IMR-90 (cell line): ENCODE results near the gene SEPSECS.

Experiments used
- BHLHE40 ChIP-seq: fragments of 150-350 bp; IDR thresholded peaks from 2 replicates; pipeline ENCODE4 v1.6.1; 2016; ENCODE audit warnings: mild to moderate bottlenecking, low read depth, low read length
- CHD1 ChIP-seq: IDR thresholded peaks from 2 replicates; pipeline ENCODE4 v1.6.1; 2012; ENCODE audit warnings: low read depth, low read length, improper control_type of control experiment
- POLR2A ChIP-seq: IDR thresholded peaks from 2 replicates; pipeline ENCODE4 v1.6.1; 2012; ENCODE audit warnings: mild to moderate bottlenecking, low read depth, low read length
- RAD21 ChIP-seq: IDR thresholded peaks from 2 replicates; pipeline ENCODE4 v1.6.1; 2012; ENCODE audit warnings: low read length, improper control_type of control experiment
- RFX5 ChIP-seq: IDR thresholded peaks from 2 replicates; pipeline ENCODE4 v1.8.0; 2012; ENCODE audit warnings: low read depth, mild to moderate bottlenecking, low read length, moderate library complexity
- SMC3 ChIP-seq: fragments of 150-350 bp; IDR thresholded peaks from 2 replicates; pipeline ENCODE4 v1.6.1; 2016; ENCODE audit warnings: low read depth, mild to moderate bottlenecking, antibody characterized with exemption, low read length, moderate library complexity
- TF ChIP-seq, protein P1 (sequence below): conservative IDR thresholded peaks from 2 replicates; pipeline ENCODE4 v1.5.1; 2012; ENCODE audit warnings: mild to moderate bottlenecking, low read depth, low read length, improper control_type of control experiment
- TF ChIP-seq, protein P2 (sequence below): fragments of 150-350 bp; IDR thresholded peaks from 2 replicates; pipeline ENCODE4 v1.6.1; 2017; ENCODE audit warnings: mild to moderate bottlenecking, antibody characterized with exemption, low read length, low read depth

DNA sequence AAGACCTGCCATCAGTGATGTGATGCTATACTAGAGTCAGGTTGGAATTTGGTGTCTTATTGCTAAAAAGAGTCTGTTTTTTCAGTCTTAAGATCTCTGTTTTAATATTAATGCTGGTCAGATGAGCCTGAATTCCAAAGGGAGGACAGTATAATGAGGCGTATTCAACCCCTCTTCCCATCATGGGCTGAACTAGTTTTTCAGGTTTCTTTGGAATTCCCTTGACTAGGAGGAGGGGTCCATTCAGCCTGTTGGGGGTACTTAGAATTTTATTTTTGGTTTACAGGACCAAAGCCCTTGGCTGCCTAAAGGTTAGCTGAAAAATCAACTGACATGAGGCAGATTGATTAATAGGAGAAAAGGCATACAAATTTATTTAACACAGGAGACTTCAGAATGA lies 49.5 kb upstream of the SEPSECS start:
- TF ChIP-seq, protein P1, sequence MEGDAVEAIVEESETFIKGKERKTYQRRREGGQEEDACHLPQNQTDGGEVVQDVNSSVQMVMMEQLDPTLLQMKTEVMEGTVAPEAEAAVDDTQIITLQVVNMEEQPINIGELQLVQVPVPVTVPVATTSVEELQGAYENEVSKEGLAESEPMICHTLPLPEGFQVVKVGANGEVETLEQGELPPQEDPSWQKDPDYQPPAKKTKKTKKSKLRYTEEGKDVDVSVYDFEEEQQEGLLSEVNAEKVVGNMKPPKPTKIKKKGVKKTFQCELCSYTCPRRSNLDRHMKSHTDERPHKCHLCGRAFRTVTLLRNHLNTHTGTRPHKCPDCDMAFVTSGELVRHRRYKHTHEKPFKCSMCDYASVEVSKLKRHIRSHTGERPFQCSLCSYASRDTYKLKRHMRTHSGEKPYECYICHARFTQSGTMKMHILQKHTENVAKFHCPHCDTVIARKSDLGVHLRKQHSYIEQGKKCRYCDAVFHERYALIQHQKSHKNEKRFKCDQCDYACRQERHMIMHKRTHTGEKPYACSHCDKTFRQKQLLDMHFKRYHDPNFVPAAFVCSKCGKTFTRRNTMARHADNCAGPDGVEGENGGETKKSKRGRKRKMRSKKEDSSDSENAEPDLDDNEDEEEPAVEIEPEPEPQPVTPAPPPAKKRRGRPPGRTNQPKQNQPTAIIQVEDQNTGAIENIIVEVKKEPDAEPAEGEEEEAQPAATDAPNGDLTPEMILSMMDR: no peak
- TF ChIP-seq POLR2A: no peak
- TF ChIP-seq SMC3: no peak
- TF ChIP-seq, protein P2, sequence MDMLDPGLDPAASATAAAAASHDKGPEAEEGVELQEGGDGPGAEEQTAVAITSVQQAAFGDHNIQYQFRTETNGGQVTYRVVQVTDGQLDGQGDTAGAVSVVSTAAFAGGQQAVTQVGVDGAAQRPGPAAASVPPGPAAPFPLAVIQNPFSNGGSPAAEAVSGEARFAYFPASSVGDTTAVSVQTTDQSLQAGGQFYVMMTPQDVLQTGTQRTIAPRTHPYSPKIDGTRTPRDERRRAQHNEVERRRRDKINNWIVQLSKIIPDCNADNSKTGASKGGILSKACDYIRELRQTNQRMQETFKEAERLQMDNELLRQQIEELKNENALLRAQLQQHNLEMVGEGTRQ: no peak
- no peak for TF ChIP-seq RFX5
- no peak for TF ChIP-seq BHLHE40
- no peak for TF ChIP-seq CHD1
- no peak for TF ChIP-seq RAD21
